A673 (cell line): Measurements from ENCODE around the gene MED10.

ENCODE experiments used
- CTCF ChIP-seq: fragments of 300-800, 200-600 bp; sonication (generic); conservative IDR thresholded peaks from 2 replicates; pipeline ENCODE4 v1.5.1; 2017; ENCODE audit warnings: low read depth, mild to moderate bottlenecking, antibody characterized with exemption, low read length, moderate library complexity, mixed read lengths
- EZH2 ChIP-seq: fragments of 200-600 bp; sonication (generic); IDR thresholded peaks from 2 replicates; pipeline ENCODE4 v1.6.1; 2017; ENCODE audit warnings: borderline replicate concordance, low read depth, mild to moderate bottlenecking, mixed read lengths, antibody characterized with exemption, low read length; ENCODE audit not compliant: poor library complexity, severe bottlenecking

- TF ChIP-seq EZH2, result no peak
- TF ChIP-seq CTCF, result no peak
Measured at GRCh38 chr5:6404129-6404528, 25.8 kb upstream of the MED10 start.
